ENCODE results near the gene MTHFSD. TPM values are rescaled to one million over a fixed set of nuclear protein-coding genes. Genes with fewer than 3 reads are reported as not detected.

Gene MTHFSD
- total and polyA plus RNA-seq, 2 of the 8 experiments (the other 6 are each of a cell fraction or from before 2014, with no cell fraction given): 7.1 to 9.8 TPM

GRCh38 chr16:86547286-86547685, 7.7 kb downstream of the MTHFSD start:
- no peak for DNase-seq (ENCODE audit: low read depth in 1 of 2, low spot score in 2 of 2)
- no peaks in the 10 kb centered on the region for H3K9me3 ChIP-seq (ENCODE audit: insufficient read depth in 2 of 2, low read depth in 1 of 2, low read length in 1 of 2)
- no peak overlapping the region for H2BK120ac ChIP-seq (replicated peaks; ENCODE audit: low read depth, low read length)
- H3K27ac ChIP-seq (ENCODE audit: low read depth, low read length): no peak overlapping the region
- no peak overlapping the region for H2AFZ ChIP-seq (ENCODE audit: low read length)
- no peaks in the 10 kb centered on the region for H3K23me2 ChIP-seq (ENCODE audit: low read depth, low read length)
- H3K4me2 ChIP-seq (ENCODE audit: insufficient read depth in 1 of 2, low read depth in 2 of 2, low read length in 2 of 2): no peak overlapping the region
- POLR2A ChIA-PET (ENCODE audit: partially characterized antibody): no interaction called here
- no peak overlapping the region for H3K56ac ChIP-seq (replicated peaks; ENCODE audit: insufficient read length, low read depth, low read length)
- no peak for FAIRE-seq
- H2BK5ac ChIP-seq (ENCODE audit: low read depth, low read length): no peak overlapping the region
- no peak overlapping the region for H2AK5ac ChIP-seq (ENCODE audit: low read depth, low read length)
- peaks cover 0 to 1% of the 10 kb centered on the region in 2 experiments for H4K20me1 ChIP-seq (replicated peaks in 1 of 2; ENCODE audit: control insufficient read depth in 1 of 2, insufficient read depth in 2 of 2, low read length in 2 of 2)
- H4K8ac ChIP-seq (ENCODE audit: extremely low read depth, insufficient read depth, low read length): no peak overlapping the region
- CTCF ChIA-PET (ENCODE audit: partially characterized antibody): interaction anchor here (0.8 kb wide), 1 partner anchor 16 kb away, joined by 3 read pairs; no protein-coding TSS in a partner anchor
- H2BK15ac ChIP-seq (ENCODE audit: low read length): no peak overlapping the region
- H3K18ac ChIP-seq (ENCODE audit: extremely low read depth, low read length): no peak overlapping the region
- no peaks in the 10 kb centered on the region for H3K4me1 ChIP-seq (replicated peaks in 1 of 4; ENCODE audit: control insufficient read depth in 3 of 4, insufficient read depth in 4 of 4, low read length in 3 of 4)
- H3K14ac ChIP-seq (ENCODE audit: insufficient read length): no peak overlapping the region
- H4K91ac ChIP-seq (replicated peaks; ENCODE audit: insufficient read length, low read length): no peak overlapping the region
- peaks cover 0 to 12% (median 0%) of the 10 kb centered on the region in 4 experiments; a peak in 3 of 8 replicates for H3K36me3 ChIP-seq (ENCODE audit: control insufficient read depth in 2 of 4, insufficient read depth in 4 of 4, low read length in 3 of 4)
- H3K4ac ChIP-seq (replicated peaks; ENCODE audit: insufficient read length, low read depth, low read length): no peak overlapping the region
- 92% methylated on average over 11 of the region's 11 CpGs; no CpG with 5 or more reads in 1 of the 2 experiments for WGBS, 2 experiments (ENCODE audit: extremely low coverage in 1 of 2, insufficient coverage in 1 of 2, insufficient read length in 1 of 2, insufficient replicate concordance in 2 of 2, low coverage in 1 of 2, low lambda C conversion rate in 2 of 2, missing lambda C conversion rate in 1 of 2)
- H2BK12ac ChIP-seq (ENCODE audit: low read depth, low read length): no peak overlapping the region
- no peaks in the 10 kb centered on the region for H3K27me3 ChIP-seq (replicated peaks in 1 of 4; ENCODE audit: control insufficient read depth in 3 of 4, extremely low read depth in 1 of 4, insufficient read depth in 3 of 4, low read length in 3 of 4)
- no peak overlapping the region for H3K4me3 ChIP-seq (ENCODE audit: extremely low read depth in 1 of 4, insufficient read depth in 2 of 4, low read depth in 3 of 4, low read length in 4 of 4)
- no peaks in the 10 kb centered on the region for H3K79me2 ChIP-seq (ENCODE audit: control insufficient read depth in 1 of 2, insufficient read depth in 2 of 2, low read length in 2 of 2)
- H3K23ac ChIP-seq (ENCODE audit: insufficient read length): no peak overlapping the region
- no peaks in the 10 kb centered on the region; the same call in 1 of the 2 replicates for H3K79me1 ChIP-seq (ENCODE audit: low read depth, low read length)
- no peak overlapping the region for H4K5ac ChIP-seq (ENCODE audit: insufficient read length, low read depth, low read length)
- H2BK20ac ChIP-seq (ENCODE audit: low read length): no peak overlapping the region
- H3K9ac ChIP-seq (replicated peaks in 1 of 4; ENCODE audit: extremely low read depth in 1 of 4, low read depth in 3 of 4, low read length in 3 of 4): no peak overlapping the region
- TF ChIP-seq HDAC6 (IDR thresholded peaks at IDR 0.05; ENCODE audit: low read depth, low read length) (no peak), SUZ12 (IDR thresholded peaks at IDR 0.05; ENCODE audit: low read length) (no peak), CTCF (IDR thresholded peaks at IDR 0.05; ENCODE audit: control extremely low read depth in 1 of 3, insufficient read depth in 1 of 3, low read depth in 1 of 3, low read length in 3 of 3) (no peak), JUN (IDR thresholded peaks at IDR 0.05; ENCODE audit: low read depth, low read length) (no peak), ATF2 (IDR thresholded peaks at IDR 0.05; ENCODE audit: low read length) (no peak), RXRA (IDR thresholded peaks at IDR 0.05; ENCODE audit: insufficient read depth, low read depth, low read length) (no peak), TAF1 (IDR thresholded peaks at IDR 0.05; ENCODE audit: low read depth, low read length) (no peak), CTBP2 (IDR thresholded peaks at IDR 0.05; ENCODE audit: borderline replicate concordance, insufficient read depth, insufficient read length, low read length) (no peak), MAX (IDR thresholded peaks at IDR 0.05) (no peak)

Measured in H1 (cell line).